PC-3 (cell line): ENCODE measurements around the gene ZNF3.

Source experiments
- EZH2 ChIP-seq: fragments of 300-600 bp; sonication (generic); IDR thresholded peaks from one replicate; pipeline ENCODE4 v1.6.1; 2017; ENCODE audit warnings: antibody characterized with exemption, mild to moderate bottlenecking, low read length; ENCODE audit not compliant: unreplicated experiment
- TF ChIP-seq, protein P1 (sequence below): fragments of 300-600 bp; sonication (generic); conservative IDR thresholded peaks from 2 replicates; pipeline ENCODE4 v1.5.1; 2017; ENCODE audit warnings: antibody characterized with exemption, low read depth, mild to moderate bottlenecking, low read length

GRCh38 chr7:100130608-100131453, 49.3 kb upstream of the ZNF3 start:
- TF ChIP-seq, protein P1, sequence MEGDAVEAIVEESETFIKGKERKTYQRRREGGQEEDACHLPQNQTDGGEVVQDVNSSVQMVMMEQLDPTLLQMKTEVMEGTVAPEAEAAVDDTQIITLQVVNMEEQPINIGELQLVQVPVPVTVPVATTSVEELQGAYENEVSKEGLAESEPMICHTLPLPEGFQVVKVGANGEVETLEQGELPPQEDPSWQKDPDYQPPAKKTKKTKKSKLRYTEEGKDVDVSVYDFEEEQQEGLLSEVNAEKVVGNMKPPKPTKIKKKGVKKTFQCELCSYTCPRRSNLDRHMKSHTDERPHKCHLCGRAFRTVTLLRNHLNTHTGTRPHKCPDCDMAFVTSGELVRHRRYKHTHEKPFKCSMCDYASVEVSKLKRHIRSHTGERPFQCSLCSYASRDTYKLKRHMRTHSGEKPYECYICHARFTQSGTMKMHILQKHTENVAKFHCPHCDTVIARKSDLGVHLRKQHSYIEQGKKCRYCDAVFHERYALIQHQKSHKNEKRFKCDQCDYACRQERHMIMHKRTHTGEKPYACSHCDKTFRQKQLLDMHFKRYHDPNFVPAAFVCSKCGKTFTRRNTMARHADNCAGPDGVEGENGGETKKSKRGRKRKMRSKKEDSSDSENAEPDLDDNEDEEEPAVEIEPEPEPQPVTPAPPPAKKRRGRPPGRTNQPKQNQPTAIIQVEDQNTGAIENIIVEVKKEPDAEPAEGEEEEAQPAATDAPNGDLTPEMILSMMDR: peak; percentile 71
- no peak for TF ChIP-seq EZH2
